K562 treated with DMSO at 1 percent for 4 hours (cell line): ENCODE measurements around the gene C10orf62. TPM values are rescaled to one million over a fixed set of nuclear protein-coding genes. Genes with fewer than 3 reads are reported as not detected.

Experiments
- total RNA-seq: library from RNA; unstranded; fragments of 300-600 nt; gene quantifications from 2 replicates; pipeline ENCODE4 v1.2.3, GENCODE V29; 2022; ENCODE audit not compliant: insufficient read depth

C10orf62 gene, protein sequence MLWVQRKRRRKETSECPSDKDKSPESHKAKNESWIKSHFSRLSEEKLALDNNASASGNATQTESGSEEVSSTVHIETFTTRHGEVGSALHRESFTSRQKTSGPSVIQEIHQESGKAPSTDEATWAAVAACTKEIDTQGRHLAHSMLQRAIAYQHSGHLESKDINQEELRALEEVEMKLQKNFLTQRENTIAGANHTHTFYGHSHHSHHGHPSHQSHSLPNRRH
- not detected in 2 replicates for total RNA-seq

DNA sequence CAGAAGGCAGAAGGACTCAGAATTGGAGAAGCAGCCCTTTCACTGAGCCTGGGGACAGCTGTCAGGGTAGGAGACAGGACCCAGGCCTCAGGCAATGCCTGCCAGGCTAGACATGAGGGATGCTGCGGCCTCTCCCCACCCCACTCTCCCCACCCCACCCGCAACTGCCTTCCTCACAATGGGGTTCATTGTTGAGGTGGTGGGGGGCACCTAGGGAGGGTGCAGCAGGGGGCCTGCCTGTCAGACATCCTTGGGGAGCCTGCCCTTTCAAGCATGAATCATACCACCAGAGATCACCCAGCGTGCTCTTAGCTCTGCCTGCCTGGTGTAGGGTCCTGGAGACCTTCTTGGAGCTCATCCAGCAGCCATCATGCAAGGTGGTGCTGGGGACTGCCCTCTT, at the start of gene C10orf62:
TSS of gene C10orf62 (plus strand) at position 243 of the 400 bp plus-strand sequence. CDS start 177 bp downstream, outside the sequence.

DNA sequence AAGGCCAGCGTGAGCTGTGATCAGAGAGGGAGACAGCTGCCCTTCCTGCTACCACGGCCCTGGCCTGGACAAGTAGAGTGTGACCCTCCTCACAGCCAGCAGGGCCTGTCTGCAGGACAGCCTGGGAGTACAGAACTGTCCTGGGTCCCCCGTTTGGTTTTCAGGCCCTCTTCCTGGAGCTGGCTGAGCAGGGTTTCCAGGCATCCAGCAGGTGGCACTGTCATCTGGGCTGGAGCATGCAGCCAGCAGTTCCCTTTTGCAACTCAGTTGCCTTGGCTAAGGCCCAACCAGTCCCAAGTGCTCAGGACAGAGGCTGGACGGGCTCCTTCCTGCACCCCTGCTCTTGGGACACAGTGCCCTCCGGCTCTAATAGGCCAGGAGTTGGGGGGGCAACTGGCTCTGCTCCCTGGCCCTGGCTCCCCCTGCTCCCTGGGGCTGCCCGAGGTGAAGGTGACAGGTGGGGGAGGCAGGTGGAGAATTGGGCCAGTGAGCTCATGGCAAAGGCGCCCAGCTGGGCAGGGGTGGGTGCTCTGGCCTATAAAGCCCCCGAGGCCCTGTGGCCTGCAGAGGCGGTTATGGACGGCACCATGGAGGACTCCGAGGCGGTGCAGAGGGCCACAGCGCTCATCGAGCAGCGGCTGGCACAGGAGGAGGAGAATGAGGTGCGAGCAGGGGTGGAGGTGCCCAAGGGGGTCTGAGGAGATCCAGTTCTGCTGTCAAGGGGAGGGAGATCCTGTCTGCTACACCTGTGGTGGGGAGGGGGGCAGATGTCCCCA, 17.1 kb upstream of the C10orf62 start, which contains the start of gene ANKRD2:
TSS of gene ANKRD2 (plus strand) at position 566 of the 776 bp plus-strand sequence. CDS start at position 576, 10 bp downstream.

DNA sequence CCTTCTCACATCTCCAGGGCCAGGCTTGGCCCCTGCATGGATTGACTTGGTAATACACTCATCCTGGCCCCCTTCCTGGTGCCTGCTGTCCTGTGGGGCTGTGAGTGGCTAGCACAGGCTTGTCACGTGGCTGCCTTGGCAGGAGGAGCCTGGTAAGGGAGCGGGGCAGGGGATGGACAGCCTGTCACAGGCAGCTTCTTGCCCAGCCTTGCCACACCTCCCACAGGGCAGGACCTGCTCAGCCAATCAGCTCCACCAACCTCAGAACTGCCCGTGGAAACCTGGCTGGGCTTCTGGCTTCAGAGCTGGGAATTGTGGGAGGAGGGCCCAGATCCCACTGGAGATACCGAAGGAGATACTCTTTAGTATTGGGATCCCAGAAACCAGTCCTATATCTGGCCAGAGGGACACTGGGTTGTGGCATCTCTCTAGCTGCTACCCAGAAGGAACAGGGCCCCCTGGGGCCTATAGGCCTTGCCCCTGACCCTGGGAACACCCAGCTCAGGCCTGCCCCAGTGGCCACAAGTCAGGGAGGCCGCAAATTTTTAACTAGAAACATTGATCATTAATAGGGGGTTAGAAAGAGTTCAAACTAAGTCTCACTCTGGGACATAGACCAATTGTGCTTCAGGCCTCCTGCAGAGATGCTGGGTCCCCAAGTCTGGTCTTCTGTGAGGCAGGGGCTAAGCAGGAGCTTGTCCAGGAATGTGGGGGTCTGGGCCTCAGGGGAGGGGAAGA, 5.3 kb upstream of the C10orf62 start, which contains the start of gene HOGA1:
TSS of gene HOGA1 (plus strand) at position 330 of the 738 bp plus-strand sequence. CDS start at position 645, 315 bp downstream.

DNA sequence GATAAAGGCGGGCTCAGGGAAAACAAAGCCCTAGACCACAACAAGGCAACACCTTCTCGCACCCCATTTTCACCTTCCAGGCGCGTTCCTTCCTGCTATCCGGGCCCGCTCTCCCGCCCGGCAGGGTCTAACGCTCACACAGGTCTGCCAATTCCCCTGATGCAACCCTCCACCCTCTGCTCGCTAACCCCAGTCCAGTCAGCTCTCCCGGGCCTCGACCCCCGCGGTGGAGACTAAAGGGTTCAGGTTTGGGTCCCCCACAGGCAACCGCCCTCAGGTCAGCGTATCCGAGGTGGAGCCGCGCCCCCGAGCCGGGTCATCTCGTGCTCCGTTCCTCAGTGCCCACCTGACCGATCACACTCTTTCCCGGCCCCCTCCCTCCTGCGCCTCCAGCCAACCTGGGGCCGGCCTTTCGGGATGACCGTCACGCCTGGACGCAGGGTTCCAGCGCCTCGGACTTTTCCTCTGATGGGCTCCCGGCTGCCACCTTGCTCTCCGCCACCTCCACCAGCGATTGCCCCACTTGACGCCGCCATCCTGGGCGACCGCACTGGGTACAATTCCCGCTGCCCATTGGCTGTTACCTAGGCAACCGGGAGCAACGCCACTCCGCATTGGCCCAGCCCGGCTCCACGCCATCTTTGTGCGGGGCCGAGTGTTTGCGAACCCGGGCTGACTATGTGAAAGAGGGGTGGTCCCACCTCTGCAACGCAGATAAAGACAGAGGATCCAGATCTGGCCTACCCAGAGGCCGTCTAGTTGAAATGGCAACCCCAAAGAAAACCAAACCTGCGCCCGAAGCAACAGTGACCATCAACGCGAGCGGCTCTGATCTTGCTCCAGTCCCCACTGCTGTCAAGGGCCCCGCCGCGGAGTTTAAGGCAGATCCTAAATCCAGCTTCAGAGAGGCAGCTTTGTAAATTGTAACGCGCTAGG, 43.7 kb downstream of the C10orf62 start, which contains the start of gene MORN4:
TSS of gene MORN4 (minus strand) at position 552 of the 936 bp plus-strand sequence. CDS start 13,847 bp downstream, outside the sequence.

DNA sequence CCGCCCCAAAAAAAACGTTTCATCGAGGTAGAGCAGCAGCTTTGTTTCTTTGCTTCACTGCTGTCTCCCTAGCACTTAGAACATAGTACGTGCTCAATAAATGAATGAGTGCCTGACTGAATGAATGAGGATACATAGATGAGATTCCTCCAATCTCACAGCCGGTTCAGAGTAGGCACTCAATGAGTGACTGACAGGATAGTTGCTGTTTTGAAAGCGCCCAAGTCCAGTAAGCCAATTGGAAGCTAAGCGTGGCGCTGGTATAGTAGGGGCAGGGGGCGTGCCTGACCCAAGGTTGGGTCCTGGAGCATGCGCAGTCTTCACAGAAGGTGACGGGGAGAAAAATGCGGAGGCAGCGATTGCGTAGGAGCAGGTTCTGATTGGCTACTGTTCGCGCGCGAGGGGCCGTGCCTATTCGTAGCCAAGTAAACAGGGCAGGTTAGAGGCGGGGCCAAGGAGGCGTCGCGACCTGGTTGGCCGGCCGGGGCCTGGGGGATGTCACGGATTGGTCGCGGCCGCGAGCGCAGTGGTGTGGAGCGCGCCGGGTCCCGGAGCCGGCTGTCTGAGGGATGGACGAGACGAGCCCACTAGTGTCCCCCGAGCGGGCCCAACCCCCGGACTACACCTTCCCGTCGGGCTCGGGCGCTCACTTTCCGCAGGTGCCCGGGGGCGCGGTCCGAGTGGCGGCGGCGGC, 50.8 kb downstream of the C10orf62 start, which contains the start of gene PI4K2A:
TSS of gene PI4K2A (plus strand) at position 498 of the 694 bp plus-strand sequence. CDS start at position 570, 72 bp downstream.

Other genes with a start within 250 kb of the C10orf62 start
- gene RRP12, start 188.4 kb upstream of the C10orf62 start, total RNA-seq = 10.5 and 11.0 TPM in 2 replicates
- 181 and 216 TPM in 2 replicates for gene PGAM1, start 163.5 kb upstream of the C10orf62 start, total RNA-seq
- gene EXOSC1, start 143.7 kb upstream of the C10orf62 start, total RNA-seq = 65.0 and 67.0 TPM in 2 replicates
- gene ZDHHC16, start 143.5 kb upstream of the C10orf62 start, total RNA-seq = 23.0 and 23.7 TPM in 2 replicates
- 37.2 and 45.8 TPM in 2 replicates for gene MMS19, start 91.3 kb upstream of the C10orf62 start, total RNA-seq
- gene UBTD1, start 90.8 kb upstream of the C10orf62 start, total RNA-seq = 5.7 and 7.7 TPM in 2 replicates
- gene ANKRD2, start 16.9 kb upstream of the C10orf62 start, total RNA-seq = not detected in 2 replicates
- gene HOGA1, start 5.3 kb upstream of the C10orf62 start, total RNA-seq = not detected in 2 replicates
- 11.3 and 24.5 TPM in 2 replicates for gene MORN4, start 43.8 kb downstream of the C10orf62 start, total RNA-seq
- gene PI4K2A, start 51.0 kb downstream of the C10orf62 start, total RNA-seq = 17.8 and 24.2 TPM in 2 replicates
- 11.0 and 14.2 TPM in 2 replicates for gene AVPI1, start 97.5 kb downstream of the C10orf62 start, total RNA-seq
- gene MARVELD1, start 124.0 kb downstream of the C10orf62 start, total RNA-seq = 7.4 and 7.7 TPM in 2 replicates
- gene ZFYVE27, start 147.4 kb downstream of the C10orf62 start, total RNA-seq = 17.1 and 19.3 TPM in 2 replicates
- not detected in 2 replicates for gene SFRP5, start 182.3 kb downstream of the C10orf62 start, total RNA-seq